Neural cell (in vitro differentiated cells): ENCODE results near the gene JAKMIP3. TPM values are rescaled to one million over a fixed set of nuclear protein-coding genes. Genes with fewer than 3 reads are reported as not detected.

ENCODE experiments used
- H2AFZ ChIP-seq: fragments of 200-600, 300-800 bp; sonication (generic), shearing (Covaris generic); 2 replicates; pipeline ENCODE4 v1.6.0; 2014; ENCODE audit warnings: low read depth, mild to moderate bottlenecking, antibody characterized with exemption, low read length, moderate library complexity
- H3F3A ChIP-seq: fragments of 200-600 bp; shearing (Covaris generic); 2 replicates; pipeline ENCODE4 v1.6.1; 2016; ENCODE audit warnings: mild to moderate bottlenecking, moderate library complexity, mixed read lengths, antibody characterized with exemption, low read length; ENCODE audit not compliant: insufficient read depth, poor library complexity, severe bottlenecking
- H3K27ac ChIP-seq: fragments of 200-600, 300-800 bp; sonication (generic), shearing (Covaris generic); 2 replicates; pipeline ENCODE4 v1.5.1; 2014; ENCODE audit warnings: mild to moderate bottlenecking, low read length, moderate library complexity
- H3K27me3 ChIP-seq: fragments of 300-800, 200-600 bp; sonication (generic), shearing (Covaris generic); 2 replicates; pipeline ENCODE4 v1.6.0; 2014; ENCODE audit warnings: mild to moderate bottlenecking, low read depth, low read length, moderate library complexity; ENCODE audit not compliant: insufficient read depth
- H3K36me3 ChIP-seq: fragments of 300-800, 200-600 bp; sonication (generic), shearing (Covaris generic); 2 replicates; pipeline ENCODE4 v1.5.1; 2014; ENCODE audit warnings: mild to moderate bottlenecking, antibody characterized with exemption, low read length, moderate library complexity; ENCODE audit not compliant: insufficient read depth
- H3K4me2 ChIP-seq: fragments of 300-800, 200-600 bp; sonication (generic), shearing (Covaris generic); 2 replicates; pipeline ENCODE4 v1.6.0; 2014; ENCODE audit warnings: mild to moderate bottlenecking, low read length
- H3K4me3 ChIP-seq: fragments of 300-800, 200-600 bp; sonication (generic), shearing (Covaris generic); 2 replicates; pipeline ENCODE4 v1.5.1; 2014; ENCODE audit warnings: mild to moderate bottlenecking, low read length, moderate library complexity
- H3K79me2 ChIP-seq: fragments of 200-600 bp; shearing (Covaris generic); replicated peaks from 2 replicates; pipeline ENCODE4 v1.6.0; 2014; ENCODE audit warnings: mild to moderate bottlenecking, low read length, moderate library complexity; ENCODE audit not compliant: insufficient read depth
- H3K9ac ChIP-seq: fragments of 300-800, 200-600 bp; sonication (generic), shearing (Covaris generic); 2 replicates; pipeline ENCODE4 v1.6.1; 2016; ENCODE audit warnings: mild to moderate bottlenecking, low read length, mixed read lengths
- H3K9me2 ChIP-seq: fragments of 200-600 bp; shearing (Covaris generic); 2 replicates; pipeline ENCODE4 v1.6.1; 2016; ENCODE audit warnings: mild to moderate bottlenecking, low read length, mixed read lengths; ENCODE audit not compliant: insufficient read depth
- H3K9me3 ChIP-seq: fragments of 200-600, 300-800 bp; sonication (generic), shearing (Covaris generic); 2 replicates; pipeline ENCODE4 v1.6.1; 2016; ENCODE audit warnings: mild to moderate bottlenecking, mixed run types, low read length, moderate library complexity, mixed read lengths
- H4K20me1 ChIP-seq: fragments of 200-600 bp; shearing (Covaris generic); 2 replicates; pipeline ENCODE4 v1.6.1; 2016; ENCODE audit warnings: mild to moderate bottlenecking, mixed run types; ENCODE audit not compliant: insufficient read depth
- EP300 ChIP-seq: fragments of 450-650 bp; conservative IDR thresholded peaks from 2 replicates; pipeline ENCODE4 v1.6.1; 2014; ENCODE audit warnings: antibody characterized with exemption, mild to moderate bottlenecking, moderate library complexity; ENCODE audit not compliant: poor library complexity, severe bottlenecking
- EZH2 ChIP-seq: fragments of 200-600, 300-800 bp; shearing (Covaris generic), sonication (generic); IDR thresholded peaks from 2 replicates; pipeline ENCODE4 v1.6.1; 2014; ENCODE audit warnings: antibody characterized with exemption, low read length, borderline replicate concordance, mild to moderate bottlenecking; ENCODE audit not compliant: insufficient read depth, poor library complexity, severe bottlenecking
- MXI1 ChIP-seq: fragments of 450-650 bp; conservative IDR thresholded peaks from 2 replicates; pipeline ENCODE4 v1.6.1; 2014; ENCODE audit warnings: antibody characterized with exemption, mild to moderate bottlenecking; ENCODE audit not compliant: poor library complexity, severe bottlenecking
- POLR2AphosphoS5 ChIP-seq: IDR thresholded peaks from 2 replicates; pipeline ENCODE4 v1.6.1; 2012
- RAD21 ChIP-seq: fragments of 450-650 bp; conservative IDR thresholded peaks from 2 replicates; pipeline ENCODE4 v1.6.1; 2014; ENCODE audit warnings: antibody characterized with exemption, mild to moderate bottlenecking, moderate library complexity
- SMC3 ChIP-seq: fragments of 450-650 bp; conservative IDR thresholded peaks from 2 replicates; pipeline ENCODE4 v1.6.1; 2014; ENCODE audit warnings: antibody characterized with exemption, mild to moderate bottlenecking, moderate library complexity; ENCODE audit not compliant: poor library complexity
- TAF1 ChIP-seq: IDR thresholded peaks from 2 replicates; pipeline ENCODE4 v1.6.1; 2012; ENCODE audit warnings: low read depth
- polyA plus RNA-seq: library from polyadenylated mRNA; depleted of rRNA; stranded (reverse); fragments of >200 nt; gene quantifications from 2 replicates; pipeline ENCODE4 v1.2.3, GENCODE V29; 2014
- TF ChIP-seq, protein P1 (sequence below): fragments of 450-650 bp; IDR thresholded peaks from 2 replicates; pipeline ENCODE4 v1.5.1; 2014; ENCODE audit warnings: antibody characterized with exemption, mild to moderate bottlenecking, moderate library complexity; ENCODE audit not compliant: poor library complexity, severe bottlenecking
- TF ChIP-seq, protein P2 (sequence below): IDR thresholded peaks from 2 replicates; pipeline ENCODE4 v1.6.1; 2012; ENCODE audit warnings: borderline replicate concordance

Gene JAKMIP3
- polyA plus RNA-seq, 1 donor from 2014 or later = 5.1 TPM

DNA sequence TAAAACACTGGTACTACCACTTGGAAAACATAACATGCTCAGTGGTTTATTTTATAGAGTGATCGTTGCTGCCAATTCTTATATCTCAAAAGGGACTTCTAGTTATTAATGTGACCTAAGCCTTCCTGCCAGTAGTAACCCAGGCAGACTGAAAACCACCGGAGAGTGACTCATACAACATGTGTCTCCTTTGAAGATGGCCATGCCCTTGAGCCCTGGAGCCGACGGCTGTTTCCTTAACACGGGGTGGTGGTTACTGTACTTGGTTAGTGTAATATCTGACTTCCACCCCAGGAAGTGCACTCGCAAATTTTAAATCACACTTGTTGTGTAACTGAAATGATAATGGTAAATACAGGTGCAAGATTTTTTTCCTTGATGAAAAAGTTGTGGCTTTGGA lies 30.5 kb downstream of the JAKMIP3 start:
- Histone ChIP-seq H3K36me3 (no peaks in the 10 kb centered on the region), H3F3A (no peaks in the 10 kb centered on the region), H3K27ac (no peak overlapping the region), H3K79me2 (no peaks in the 10 kb centered on the region), H4K20me1 (no peaks in the 10 kb centered on the region), H3K9ac (no peak overlapping the region), H3K4me3 (no peak overlapping the region), H3K9me2 (no peaks in the 10 kb centered on the region), H3K27me3 (no peaks in the 10 kb centered on the region), H3K9me3 (no peaks in the 10 kb centered on the region), H3K4me2 (no peak overlapping the region), H2AFZ (no peak overlapping the region)
- TF ChIP-seq TAF1 (no peak), EP300 (no peak), EZH2 (no peak), SMC3 (no peak), POLR2AphosphoS5 (no peak)
- TF ChIP-seq, protein P1, sequence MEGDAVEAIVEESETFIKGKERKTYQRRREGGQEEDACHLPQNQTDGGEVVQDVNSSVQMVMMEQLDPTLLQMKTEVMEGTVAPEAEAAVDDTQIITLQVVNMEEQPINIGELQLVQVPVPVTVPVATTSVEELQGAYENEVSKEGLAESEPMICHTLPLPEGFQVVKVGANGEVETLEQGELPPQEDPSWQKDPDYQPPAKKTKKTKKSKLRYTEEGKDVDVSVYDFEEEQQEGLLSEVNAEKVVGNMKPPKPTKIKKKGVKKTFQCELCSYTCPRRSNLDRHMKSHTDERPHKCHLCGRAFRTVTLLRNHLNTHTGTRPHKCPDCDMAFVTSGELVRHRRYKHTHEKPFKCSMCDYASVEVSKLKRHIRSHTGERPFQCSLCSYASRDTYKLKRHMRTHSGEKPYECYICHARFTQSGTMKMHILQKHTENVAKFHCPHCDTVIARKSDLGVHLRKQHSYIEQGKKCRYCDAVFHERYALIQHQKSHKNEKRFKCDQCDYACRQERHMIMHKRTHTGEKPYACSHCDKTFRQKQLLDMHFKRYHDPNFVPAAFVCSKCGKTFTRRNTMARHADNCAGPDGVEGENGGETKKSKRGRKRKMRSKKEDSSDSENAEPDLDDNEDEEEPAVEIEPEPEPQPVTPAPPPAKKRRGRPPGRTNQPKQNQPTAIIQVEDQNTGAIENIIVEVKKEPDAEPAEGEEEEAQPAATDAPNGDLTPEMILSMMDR = no peak
- TF ChIP-seq, protein P2, sequence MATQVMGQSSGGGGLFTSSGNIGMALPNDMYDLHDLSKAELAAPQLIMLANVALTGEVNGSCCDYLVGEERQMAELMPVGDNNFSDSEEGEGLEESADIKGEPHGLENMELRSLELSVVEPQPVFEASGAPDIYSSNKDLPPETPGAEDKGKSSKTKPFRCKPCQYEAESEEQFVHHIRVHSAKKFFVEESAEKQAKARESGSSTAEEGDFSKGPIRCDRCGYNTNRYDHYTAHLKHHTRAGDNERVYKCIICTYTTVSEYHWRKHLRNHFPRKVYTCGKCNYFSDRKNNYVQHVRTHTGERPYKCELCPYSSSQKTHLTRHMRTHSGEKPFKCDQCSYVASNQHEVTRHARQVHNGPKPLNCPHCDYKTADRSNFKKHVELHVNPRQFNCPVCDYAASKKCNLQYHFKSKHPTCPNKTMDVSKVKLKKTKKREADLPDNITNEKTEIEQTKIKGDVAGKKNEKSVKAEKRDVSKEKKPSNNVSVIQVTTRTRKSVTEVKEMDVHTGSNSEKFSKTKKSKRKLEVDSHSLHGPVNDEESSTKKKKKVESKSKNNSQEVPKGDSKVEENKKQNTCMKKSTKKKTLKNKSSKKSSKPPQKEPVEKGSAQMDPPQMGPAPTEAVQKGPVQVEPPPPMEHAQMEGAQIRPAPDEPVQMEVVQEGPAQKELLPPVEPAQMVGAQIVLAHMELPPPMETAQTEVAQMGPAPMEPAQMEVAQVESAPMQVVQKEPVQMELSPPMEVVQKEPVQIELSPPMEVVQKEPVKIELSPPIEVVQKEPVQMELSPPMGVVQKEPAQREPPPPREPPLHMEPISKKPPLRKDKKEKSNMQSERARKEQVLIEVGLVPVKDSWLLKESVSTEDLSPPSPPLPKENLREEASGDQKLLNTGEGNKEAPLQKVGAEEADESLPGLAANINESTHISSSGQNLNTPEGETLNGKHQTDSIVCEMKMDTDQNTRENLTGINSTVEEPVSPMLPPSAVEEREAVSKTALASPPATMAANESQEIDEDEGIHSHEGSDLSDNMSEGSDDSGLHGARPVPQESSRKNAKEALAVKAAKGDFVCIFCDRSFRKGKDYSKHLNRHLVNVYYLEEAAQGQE = no peak

DNA sequence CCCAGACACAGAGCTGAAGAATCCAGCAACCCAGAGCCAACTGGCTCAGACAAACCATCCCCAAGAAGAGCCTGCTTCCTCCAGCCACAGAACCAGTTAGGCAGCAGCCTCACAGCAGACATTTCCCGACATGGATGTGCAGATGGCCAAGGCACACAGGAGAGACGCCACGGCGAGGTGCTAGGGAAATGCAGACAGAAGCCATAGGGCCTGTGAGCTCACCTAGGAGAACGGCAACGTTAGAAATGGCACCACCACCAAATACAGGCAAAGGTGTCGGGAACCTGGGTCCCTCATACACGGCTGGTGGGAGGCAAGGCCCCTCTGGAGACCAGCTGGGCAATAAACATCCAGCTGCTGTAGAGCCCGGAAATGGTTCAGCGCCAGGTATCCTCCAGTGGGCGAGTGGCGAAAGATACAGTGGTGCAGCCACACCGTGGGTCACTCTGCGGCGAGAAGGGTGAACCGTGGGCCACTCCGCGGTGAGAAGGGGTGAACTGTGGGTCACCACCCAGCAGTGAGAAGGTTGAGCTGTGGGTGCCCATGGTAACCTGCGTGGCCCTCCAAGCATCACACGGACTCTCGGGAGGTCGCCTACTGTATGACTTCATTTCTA lies 31.2 kb downstream of the JAKMIP3 start:
- Histone ChIP-seq H3K79me2 (no peaks in the 10 kb centered on the region), H3K4me3 (no peak overlapping the region), H2AFZ (no peak overlapping the region), H3K9me3 (no peaks in the 10 kb centered on the region), H3K9me2 (no peaks in the 10 kb centered on the region), H3K27me3 (no peaks in the 10 kb centered on the region), H3K27ac (no peak overlapping the region), H3K9ac (no peak overlapping the region), H3K4me2 (no peak overlapping the region), H4K20me1 (no peaks in the 10 kb centered on the region), H3F3A (no peaks in the 10 kb centered on the region), H3K36me3 (no peaks in the 10 kb centered on the region)
- no peak for TF ChIP-seq SMC3

DNA sequence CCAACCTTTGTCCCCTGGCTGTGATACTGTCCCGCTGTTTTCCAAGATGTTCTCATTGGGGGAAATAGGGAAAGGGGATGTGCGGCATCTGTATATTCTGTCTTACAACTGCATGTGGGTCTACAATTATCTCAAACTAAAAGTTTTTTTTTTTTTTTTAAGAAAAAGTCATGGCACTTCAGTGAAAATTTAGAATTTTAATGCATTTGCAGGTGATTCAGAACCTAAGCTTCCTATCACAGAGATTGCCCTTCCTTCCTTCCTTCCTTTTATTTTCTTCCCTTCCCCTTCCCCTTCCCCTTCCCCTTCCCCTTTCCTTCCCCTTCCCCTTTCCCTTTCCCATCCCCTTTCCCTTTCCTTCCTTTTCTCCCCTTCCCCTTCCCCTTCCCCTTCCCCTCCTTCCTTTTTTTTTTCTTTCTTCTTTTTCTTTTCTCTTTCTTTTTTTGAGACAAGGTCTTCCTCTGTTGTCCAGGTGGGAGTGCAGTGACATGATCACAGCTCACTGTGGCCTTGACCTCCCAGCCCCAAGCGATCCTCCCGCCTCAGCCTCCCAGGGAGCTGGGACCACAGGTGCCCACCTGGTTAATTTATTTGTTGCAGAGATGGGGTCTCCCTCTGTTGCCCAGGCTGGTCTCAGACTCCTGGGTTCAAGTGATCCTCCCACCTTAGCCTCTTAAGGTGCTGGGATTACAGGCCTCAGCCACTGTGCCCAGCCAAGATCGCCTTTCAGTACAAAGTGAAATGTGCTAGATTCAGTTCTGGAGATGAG lies 32.0 kb downstream of the JAKMIP3 start:
- no peak overlapping the region for H3K4me3 ChIP-seq
- H2AFZ ChIP-seq = no peak overlapping the region
- H3K36me3 ChIP-seq = no peaks in the 10 kb centered on the region
- no peak overlapping the region for H3K9ac ChIP-seq
- no peak overlapping the region for H3K4me2 ChIP-seq
- no peaks in the 10 kb centered on the region for H3K27me3 ChIP-seq
- no peaks in the 10 kb centered on the region for H3K9me2 ChIP-seq
- H3F3A ChIP-seq = no peaks in the 10 kb centered on the region
- no peaks in the 10 kb centered on the region for H4K20me1 ChIP-seq
- no peaks in the 10 kb centered on the region for H3K9me3 ChIP-seq
- H3K79me2 ChIP-seq = no peaks in the 10 kb centered on the region
- no peak overlapping the region for H3K27ac ChIP-seq
- TF ChIP-seq MXI1 (no peak), SMC3 (no peak), TAF1 (no peak), EP300 (no peak), RAD21 (no peak), POLR2AphosphoS5 (no peak)
- TF ChIP-seq, protein P2 = no peak
- TF ChIP-seq, protein P1 = no peak
